ENCODE results near the gene GLDC. TPM values are rescaled to one million over a fixed set of nuclear protein-coding genes. Genes with fewer than 3 reads are reported as not detected.

GLDC gene
- total RNA-seq, 1 experiment from 2014 or later: 4.0 TPM

DNA sequence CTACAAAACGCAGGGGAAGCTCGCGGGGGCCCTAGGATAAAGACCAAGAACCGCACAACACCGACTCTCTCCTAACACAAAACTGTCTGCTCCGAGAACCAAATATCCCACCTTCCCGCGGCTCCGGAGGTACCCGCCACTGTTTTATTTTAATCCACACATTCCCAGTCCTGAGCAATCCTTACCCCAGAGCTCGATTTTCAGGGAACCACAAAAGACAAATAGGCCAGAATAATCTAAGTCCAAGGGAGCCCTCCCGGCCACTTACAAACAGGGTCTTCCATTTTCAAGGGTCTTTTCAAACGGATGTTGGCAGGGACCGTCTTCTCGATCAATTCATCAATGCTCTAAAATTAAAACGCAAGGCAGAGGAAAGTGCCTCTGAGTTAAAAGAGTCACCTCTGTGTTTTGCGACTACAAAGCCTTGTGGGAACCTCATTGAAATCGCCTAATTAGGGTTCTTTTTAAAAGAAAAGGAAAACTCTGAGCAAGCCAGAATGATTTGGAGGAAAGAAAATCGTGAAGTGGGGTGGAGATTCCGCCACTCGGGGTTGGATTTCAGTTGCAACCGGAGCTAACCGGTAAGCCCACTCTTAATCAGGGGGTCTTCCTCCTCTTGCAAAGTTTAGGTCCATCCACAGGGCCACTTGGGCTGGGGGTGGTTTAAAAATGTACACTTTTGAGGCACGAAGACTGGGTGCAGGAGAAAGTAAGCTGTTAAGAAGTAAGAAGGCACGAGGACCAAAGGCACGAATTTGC lies 1.0 kb downstream of the GLDC start:
- no TSS peak for BruUV-seq (replicated peaks)
- DNase-seq (ENCODE audit: low read depth, low spot score): no peak
- ATAC-seq: no peak
- in situ Hi-C loops (cut with HindIII; ENCODE audit: low pct_unique_long_range_greater_than_20kb, low sequenced_read_pairs): no loop called here
- TF ChIP-seq, protein P1, sequence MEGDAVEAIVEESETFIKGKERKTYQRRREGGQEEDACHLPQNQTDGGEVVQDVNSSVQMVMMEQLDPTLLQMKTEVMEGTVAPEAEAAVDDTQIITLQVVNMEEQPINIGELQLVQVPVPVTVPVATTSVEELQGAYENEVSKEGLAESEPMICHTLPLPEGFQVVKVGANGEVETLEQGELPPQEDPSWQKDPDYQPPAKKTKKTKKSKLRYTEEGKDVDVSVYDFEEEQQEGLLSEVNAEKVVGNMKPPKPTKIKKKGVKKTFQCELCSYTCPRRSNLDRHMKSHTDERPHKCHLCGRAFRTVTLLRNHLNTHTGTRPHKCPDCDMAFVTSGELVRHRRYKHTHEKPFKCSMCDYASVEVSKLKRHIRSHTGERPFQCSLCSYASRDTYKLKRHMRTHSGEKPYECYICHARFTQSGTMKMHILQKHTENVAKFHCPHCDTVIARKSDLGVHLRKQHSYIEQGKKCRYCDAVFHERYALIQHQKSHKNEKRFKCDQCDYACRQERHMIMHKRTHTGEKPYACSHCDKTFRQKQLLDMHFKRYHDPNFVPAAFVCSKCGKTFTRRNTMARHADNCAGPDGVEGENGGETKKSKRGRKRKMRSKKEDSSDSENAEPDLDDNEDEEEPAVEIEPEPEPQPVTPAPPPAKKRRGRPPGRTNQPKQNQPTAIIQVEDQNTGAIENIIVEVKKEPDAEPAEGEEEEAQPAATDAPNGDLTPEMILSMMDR (IDR thresholded peaks at IDR 0.05): no peak
- TF ChIP-seq SIN3A (IDR thresholded peaks at IDR 0.05; ENCODE audit: borderline replicate concordance, insufficient read depth, low read depth, low read length) (no peak), POLR2AphosphoS5 (IDR thresholded peaks at IDR 0.05; ENCODE audit: low read depth, low read length) (no peak), TCF7L2 (IDR thresholded peaks at IDR 0.05; ENCODE audit: low read depth, low read length) (no peak)
- TF ChIP-seq, protein P2, sequence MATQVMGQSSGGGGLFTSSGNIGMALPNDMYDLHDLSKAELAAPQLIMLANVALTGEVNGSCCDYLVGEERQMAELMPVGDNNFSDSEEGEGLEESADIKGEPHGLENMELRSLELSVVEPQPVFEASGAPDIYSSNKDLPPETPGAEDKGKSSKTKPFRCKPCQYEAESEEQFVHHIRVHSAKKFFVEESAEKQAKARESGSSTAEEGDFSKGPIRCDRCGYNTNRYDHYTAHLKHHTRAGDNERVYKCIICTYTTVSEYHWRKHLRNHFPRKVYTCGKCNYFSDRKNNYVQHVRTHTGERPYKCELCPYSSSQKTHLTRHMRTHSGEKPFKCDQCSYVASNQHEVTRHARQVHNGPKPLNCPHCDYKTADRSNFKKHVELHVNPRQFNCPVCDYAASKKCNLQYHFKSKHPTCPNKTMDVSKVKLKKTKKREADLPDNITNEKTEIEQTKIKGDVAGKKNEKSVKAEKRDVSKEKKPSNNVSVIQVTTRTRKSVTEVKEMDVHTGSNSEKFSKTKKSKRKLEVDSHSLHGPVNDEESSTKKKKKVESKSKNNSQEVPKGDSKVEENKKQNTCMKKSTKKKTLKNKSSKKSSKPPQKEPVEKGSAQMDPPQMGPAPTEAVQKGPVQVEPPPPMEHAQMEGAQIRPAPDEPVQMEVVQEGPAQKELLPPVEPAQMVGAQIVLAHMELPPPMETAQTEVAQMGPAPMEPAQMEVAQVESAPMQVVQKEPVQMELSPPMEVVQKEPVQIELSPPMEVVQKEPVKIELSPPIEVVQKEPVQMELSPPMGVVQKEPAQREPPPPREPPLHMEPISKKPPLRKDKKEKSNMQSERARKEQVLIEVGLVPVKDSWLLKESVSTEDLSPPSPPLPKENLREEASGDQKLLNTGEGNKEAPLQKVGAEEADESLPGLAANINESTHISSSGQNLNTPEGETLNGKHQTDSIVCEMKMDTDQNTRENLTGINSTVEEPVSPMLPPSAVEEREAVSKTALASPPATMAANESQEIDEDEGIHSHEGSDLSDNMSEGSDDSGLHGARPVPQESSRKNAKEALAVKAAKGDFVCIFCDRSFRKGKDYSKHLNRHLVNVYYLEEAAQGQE (IDR thresholded peaks at IDR 0.05; ENCODE audit: insufficient read depth in 1 of 2, low read depth in 2 of 2, low read length in 1 of 2): no peak
- H3K36me3 ChIP-seq (ENCODE audit: control insufficient read depth, insufficient read depth, low read length): no peaks in the 10 kb centered on the region; the same call in 1 of the 2 replicates
- H3K4me3 ChIP-seq (ENCODE audit: low read depth in 2 of 2, low read length in 2 of 2): peak overlapping the region; percentile 48 to 54
- H3K4me1 ChIP-seq (ENCODE audit: control insufficient read depth, insufficient read depth, low read length): no peaks in the 10 kb centered on the region
- no peaks in the 10 kb centered on the region for H3K9me3 ChIP-seq (ENCODE audit: control insufficient read depth, insufficient read depth, low read depth, low read length)
- H3K27me3 ChIP-seq (ENCODE audit: control insufficient read depth, insufficient read depth, low read length): no peaks in the 10 kb centered on the region
- no peak overlapping the region for H3K27ac ChIP-seq (ENCODE audit: low read length)
- POLR2A ChIA-PET: interaction anchor here (0.5 kb wide), 1 partner anchor 27 kb away, joined by 4 read pairs; no protein-coding TSS in a partner anchor
- CTCF ChIA-PET: no interaction called here
- intact Hi-C loops (cut with micrococcal nuclease; ENCODE audit: unreplicated experiment): no loop called here

DNA sequence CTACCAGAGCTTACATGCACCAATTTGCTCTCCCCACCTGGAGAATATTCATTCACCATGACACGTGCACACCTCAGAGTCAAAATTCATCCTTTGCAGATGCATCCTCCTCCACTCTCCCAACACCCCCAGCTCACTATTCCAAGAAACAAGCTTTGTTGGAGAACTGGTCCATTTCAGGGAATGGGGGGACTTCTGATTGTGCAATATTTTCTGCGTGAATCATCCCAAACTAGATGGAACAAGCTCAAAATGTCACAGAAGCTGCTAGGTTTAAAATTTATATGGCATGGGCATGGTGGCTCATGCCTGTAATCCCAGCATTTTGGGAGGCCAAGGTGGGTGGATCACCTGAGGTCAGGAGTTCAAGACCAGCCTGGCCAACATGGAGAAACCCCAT lies 3.6 kb downstream of the GLDC start:
- ATAC-seq: no peak
- no peaks in the 10 kb centered on the region for H3K9me3 ChIP-seq (ENCODE audit: control insufficient read depth, insufficient read depth, low read depth, low read length)
- intact Hi-C loops (cut with micrococcal nuclease; ENCODE audit: unreplicated experiment): no loop called here
- in situ Hi-C loops (cut with HindIII; ENCODE audit: low pct_unique_long_range_greater_than_20kb, low sequenced_read_pairs): no loop called here
- no peak overlapping the region for H3K27ac ChIP-seq (ENCODE audit: low read length)
- no peaks in the 10 kb centered on the region; the same call in 1 of the 2 replicates for H3K36me3 ChIP-seq (ENCODE audit: control insufficient read depth, insufficient read depth, low read length)
- ChIA-PET CTCF (no interaction called here), POLR2A (no interaction called here)
- BruUV-seq (replicated peaks): no TSS peak
- H3K4me1 ChIP-seq (ENCODE audit: control insufficient read depth, insufficient read depth, low read length): no peaks in the 10 kb centered on the region
- TF ChIP-seq, protein P1 (IDR thresholded peaks at IDR 0.05): no peak
- H3K27me3 ChIP-seq (ENCODE audit: control insufficient read depth, insufficient read depth, low read length): no peaks in the 10 kb centered on the region
- H3K4me3 ChIP-seq (ENCODE audit: low read depth in 2 of 2, low read length in 2 of 2): no peak overlapping the region
- no peak for DNase-seq (ENCODE audit: low read depth, low spot score)

Measured in Panc1 (cell line).